ENCODE measurements around the gene SMIM41. TPM values are rescaled to one million over a fixed set of nuclear protein-coding genes. Genes with fewer than 3 reads are reported as not detected.
A peak's percentile ranks its signal among the peaks of the same experiment; 100 is the strongest.

The SMIM41 gene
- total and polyA plus RNA-seq, 2 experiments from 2014 or later = not detected

GRCh38 chr12:52119398-52120254 lies 40.1 kb downstream of the SMIM41 start:
- H3K9me2 ChIP-seq (ENCODE audit: insufficient read depth) = no peaks in the 10 kb centered on the region
- no peaks in the 10 kb centered on the region for H4K20me1 ChIP-seq (ENCODE audit: insufficient read depth)
- H3K36me3 ChIP-seq (ENCODE audit: low read depth) = no peaks in the 10 kb centered on the region
- H3K4me3 ChIP-seq = no peak overlapping the region
- H3K4me2 ChIP-seq (ENCODE audit: unreplicated experiment) = no peak overlapping the region
- H3K79me2 ChIP-seq (ENCODE audit: insufficient read depth) = no peaks in the 10 kb centered on the region
- in situ Hi-C loops (cut with MboI) = no loop called here
- peaks cover 4% of the 10 kb centered on the region; the same call in 1 of the 2 replicates for H3K27me3 ChIP-seq (replicated peaks; ENCODE audit: insufficient read depth)
- no peaks in the 10 kb centered on the region for H3K4me1 ChIP-seq (ENCODE audit: insufficient read depth)
- DNase-seq = peak; percentile 40
- no peak overlapping the region for H2AFZ ChIP-seq
- H3K9ac ChIP-seq = no peak overlapping the region
- H3F3A ChIP-seq (ENCODE audit: insufficient read depth) = no peaks in the 10 kb centered on the region
- no peaks in the 10 kb centered on the region for H3K9me3 ChIP-seq (ENCODE audit: low read depth)
- WGBS, 2 experiments (ENCODE audit: low coverage in 1 of 2, low lambda C conversion rate in 2 of 2, missing lambda C conversion rate in 2 of 2) = 46 to 52% methylated on average over 23 of the region's 23 CpGs
- TF ChIP-seq EZH2 (IDR thresholded peaks at IDR 0.05; ENCODE audit: insufficient read depth, poor library complexity, severe bottlenecking) = no peak
- H3K27ac ChIP-seq = no peak overlapping the region

- no peak overlapping the region for H3K27ac ChIP-seq
- in situ Hi-C loops (cut with MboI) = no loop called here
- no peaks in the 10 kb centered on the region for H3K9me3 ChIP-seq (ENCODE audit: low read depth)
- H3K4me2 ChIP-seq (ENCODE audit: unreplicated experiment) = no peak overlapping the region
- no peak overlapping the region for H3K9ac ChIP-seq
- no peaks in the 10 kb centered on the region for H4K20me1 ChIP-seq (ENCODE audit: insufficient read depth)
- H3K27me3 ChIP-seq (replicated peaks; ENCODE audit: insufficient read depth) = peaks cover 4% of the 10 kb centered on the region; the same call in 1 of the 2 replicates
- no peak overlapping the region for H3K4me3 ChIP-seq
- no peak for DNase-seq
- no peaks in the 10 kb centered on the region for H3K36me3 ChIP-seq (ENCODE audit: low read depth)
- H2AFZ ChIP-seq = no peak overlapping the region
- no peaks in the 10 kb centered on the region for H3K9me2 ChIP-seq (ENCODE audit: insufficient read depth)
- no peaks in the 10 kb centered on the region for H3K79me2 ChIP-seq (ENCODE audit: insufficient read depth)
- TF ChIP-seq EZH2phosphoT487 (IDR thresholded peaks at IDR 0.05; ENCODE audit: insufficient read depth, low read depth) = no peak
- TF ChIP-seq EZH2 (IDR thresholded peaks at IDR 0.05; ENCODE audit: insufficient read depth, poor library complexity, severe bottlenecking) = no peak
- H3K4me1 ChIP-seq (ENCODE audit: insufficient read depth) = no peaks in the 10 kb centered on the region
- no peaks in the 10 kb centered on the region for H3F3A ChIP-seq (ENCODE audit: insufficient read depth)
- WGBS, 2 experiments (ENCODE audit: low coverage in 1 of 2, low lambda C conversion rate in 2 of 2, missing lambda C conversion rate in 2 of 2) = 65 to 66% methylated on average over 19 of the region's 19 CpGs
Observed at GRCh38 chr12:52120951-52121823, 41.7 kb downstream of the SMIM41 start.

- Histone ChIP-seq H3K9me2 (ENCODE audit: insufficient read depth) (no peaks in the 10 kb centered on the region), H3K4me1 (ENCODE audit: insufficient read depth) (no peaks in the 10 kb centered on the region), H3K9me3 (ENCODE audit: low read depth) (no peaks in the 10 kb centered on the region), H3K36me3 (ENCODE audit: low read depth) (no peaks in the 10 kb centered on the region), H3K4me3 (no peak overlapping the region), H3K27me3 (replicated peaks; ENCODE audit: insufficient read depth) (peaks cover 4% of the 10 kb centered on the region; the same call in 1 of the 2 replicates), H4K20me1 (ENCODE audit: insufficient read depth) (no peaks in the 10 kb centered on the region), H2AFZ (no peak overlapping the region), H3K9ac (no peak overlapping the region), H3K79me2 (ENCODE audit: insufficient read depth) (no peaks in the 10 kb centered on the region), H3K4me2 (ENCODE audit: unreplicated experiment) (no peak overlapping the region), H3F3A (ENCODE audit: insufficient read depth) (no peaks in the 10 kb centered on the region), H3K27ac (no peak overlapping the region)
- 17 to 18% methylated on average over 18 of the region's 18 CpGs for WGBS, 2 experiments (ENCODE audit: low coverage in 1 of 2, low lambda C conversion rate in 2 of 2, missing lambda C conversion rate in 2 of 2)
- TF ChIP-seq EZH2phosphoT487 (IDR thresholded peaks at IDR 0.05; ENCODE audit: insufficient read depth, low read depth) = no peak
- no peak for TF ChIP-seq EZH2 (IDR thresholded peaks at IDR 0.05; ENCODE audit: insufficient read depth, poor library complexity, severe bottlenecking)
- peak; percentile 77 for DNase-seq
- in situ Hi-C loops (cut with MboI) = no loop called here
Observed at GRCh38 chr12:52121824-52122539, 42.5 kb downstream of the SMIM41 start.

- no peak for DNase-seq
- no peak overlapping the region for H2AFZ ChIP-seq
- WGBS, 2 experiments (ENCODE audit: low coverage in 1 of 2, low lambda C conversion rate in 2 of 2, missing lambda C conversion rate in 2 of 2) = 45 to 53% methylated on average over 4 of the region's 4 CpGs
- in situ Hi-C loops (cut with MboI) = no loop called here
- H3F3A ChIP-seq (ENCODE audit: insufficient read depth) = no peaks in the 10 kb centered on the region
- H3K79me2 ChIP-seq (ENCODE audit: insufficient read depth) = no peaks in the 10 kb centered on the region
- no peaks in the 10 kb centered on the region for H4K20me1 ChIP-seq (ENCODE audit: insufficient read depth)
- no peak for TF ChIP-seq EZH2 (IDR thresholded peaks at IDR 0.05; ENCODE audit: insufficient read depth, poor library complexity, severe bottlenecking)
- no peak for TF ChIP-seq EZH2phosphoT487 (IDR thresholded peaks at IDR 0.05; ENCODE audit: insufficient read depth, low read depth)
- no peaks in the 10 kb centered on the region for H3K4me1 ChIP-seq (ENCODE audit: insufficient read depth)
- no peaks in the 10 kb centered on the region for H3K9me2 ChIP-seq (ENCODE audit: insufficient read depth)
- no peaks in the 10 kb centered on the region for H3K9me3 ChIP-seq (ENCODE audit: low read depth)
- H3K27me3 ChIP-seq (replicated peaks; ENCODE audit: insufficient read depth) = peaks cover under 1% of the 10 kb centered on the region; the same call in 1 of the 2 replicates
- H3K4me3 ChIP-seq = no peak overlapping the region
- no peaks in the 10 kb centered on the region for H3K36me3 ChIP-seq (ENCODE audit: low read depth)
- H3K4me2 ChIP-seq (ENCODE audit: unreplicated experiment) = no peak overlapping the region
- H3K9ac ChIP-seq = no peak overlapping the region
- no peak overlapping the region for H3K27ac ChIP-seq
Observed at GRCh38 chr12:52122540-52122871, 43.0 kb downstream of the SMIM41 start.
